Activated CD8-positive, alpha-beta memory T cell treated with anti-CD3 and anti-CD28 coated beads, Interleukin-2, amount 10 ng/mL, durations not matched to agents 7 days and 5 days (primary cell): ENCODE data around the gene ARID4B. TPM values are rescaled to one million over a fixed set of nuclear protein-coding genes. Genes with fewer than 3 reads are reported as not detected.
A peak's percentile ranks its signal among the peaks of the same experiment; 100 is the strongest.
"Not testable (repeated sequence)": the region's sequence is repeated elsewhere in the genome, so short reads cannot be mapped to it uniquely, and the experiment has no call there.

Source experiments
- ATAC-seq: fragments of 150-1000 bp; cut with Tn5 transposase; one replicate; pipeline ENCODE4 v1.10.0; 2021; ENCODE audit warnings: moderate library complexity
- CTCF ChIA-PET: fragments of 350-600 bp; sonication (Branson Sonifier 250); formaldehyde crosslinking; loops from one replicate; lab custom pipeline; 2021; ENCODE audit warnings: antibody characterized with exemption; lab: Charles Lee
- DNase-seq: peaks from one replicate; pipeline ENCODE4 v3.0.0-alpha.2; 2020
- H3K27ac Mint-ChIP-seq: one replicate; pipeline ENCODE4 v1.8.0; 2021; ENCODE audit warnings: mild to moderate bottlenecking, mixed read lengths
- H3K27me3 Mint-ChIP-seq: one replicate; pipeline ENCODE4 v1.8.0; 2021; ENCODE audit warnings: mixed read lengths
- H3K36me3 Mint-ChIP-seq: one replicate; pipeline ENCODE4 v1.8.0; 2021; ENCODE audit warnings: mild to moderate bottlenecking, mixed read lengths
- H3K4me1 Mint-ChIP-seq: one replicate; pipeline ENCODE4 v1.8.0; 2021; ENCODE audit warnings: mixed read lengths
- H3K4me3 Mint-ChIP-seq: one replicate; pipeline ENCODE4 v1.8.0; 2021; ENCODE audit warnings: mild to moderate bottlenecking, moderate library complexity, mixed read lengths
- H3K9me3 Mint-ChIP-seq: one replicate; pipeline ENCODE4 v1.8.0; 2022; ENCODE audit warnings: low read depth, mixed read lengths
- total RNA-seq, 2 experiments: library from RNA; stranded (reverse); gene quantifications; one replicate each; pipeline ENCODE4 v1.2.3, GENCODE V29; 2021

Gene ARID4B
- total RNA-seq, 2 experiments from 2014 or later, result 43.3 to 61.0 TPM

DNA sequence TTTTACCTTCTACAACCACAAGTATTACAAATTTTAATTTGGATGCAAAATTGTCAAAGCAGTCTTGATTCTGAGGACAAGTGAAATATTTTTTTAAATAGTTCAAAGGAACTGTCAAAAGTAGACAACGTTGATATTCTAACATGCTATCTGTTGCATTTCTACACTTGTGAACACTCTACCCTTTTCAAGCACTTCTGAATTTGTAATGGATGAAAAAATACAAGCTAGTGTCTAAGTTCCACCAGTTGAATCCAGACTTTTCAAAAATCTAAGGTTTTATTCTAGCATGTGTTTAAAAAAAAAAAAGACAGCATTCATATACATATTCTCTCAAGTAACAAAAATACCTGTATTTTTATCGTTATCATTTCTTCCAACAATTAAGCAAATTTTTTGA is 2.1 kb downstream of the ARID4B start:
- H3K9me3 Mint-ChIP-seq, result no peaks in the 10 kb centered on the region
- peaks cover 36% of the 10 kb centered on the region for H3K36me3 Mint-ChIP-seq
- H3K27me3 Mint-ChIP-seq, result no peaks in the 10 kb centered on the region
- CTCF ChIA-PET, result interaction anchor here (0.6 to 3.5 kb wide), 6 partner anchors 11 to 845 kb away, joined by 3 to 14 read pairs (median 4); no protein-coding TSS in a partner anchor
- DNase-seq (no peak), ATAC-seq (no peak)
- peaks cover 47% of the 10 kb centered on the region for H3K4me1 Mint-ChIP-seq
- peak overlapping the region; percentile 99 for H3K4me3 Mint-ChIP-seq
- H3K27ac Mint-ChIP-seq, result peak overlapping the region; percentile 98

DNA sequence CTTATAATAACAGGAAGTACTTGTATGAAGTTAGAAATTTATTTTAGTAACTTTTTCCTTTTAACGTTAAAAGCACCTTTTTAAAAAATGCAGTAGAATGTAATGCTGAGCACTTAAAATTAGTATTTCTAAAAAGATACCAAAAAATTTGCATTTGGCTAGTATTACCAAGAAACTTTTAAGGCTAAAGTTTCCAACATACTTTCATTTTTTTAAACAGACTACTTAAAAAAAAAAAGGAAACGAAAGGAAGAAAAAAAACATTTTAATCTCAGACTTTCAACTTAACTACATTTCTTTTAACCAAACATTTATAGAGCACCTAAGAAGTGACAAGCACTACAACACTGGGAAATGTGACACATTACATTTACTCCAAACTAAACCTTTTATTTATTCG is 2.8 kb downstream of the ARID4B start:
- H3K4me3 Mint-ChIP-seq, result peak overlapping the region; percentile 99
- no peaks in the 10 kb centered on the region for H3K27me3 Mint-ChIP-seq
- H3K4me1 Mint-ChIP-seq, result peaks cover 47% of the 10 kb centered on the region
- peak overlapping the region; percentile 98 for H3K27ac Mint-ChIP-seq
- CTCF ChIA-PET, result interaction anchor here (0.6 to 3.5 kb wide), 5 partner anchors 10 to 844 kb away, joined by 3 to 14 read pairs (median 4); no protein-coding TSS in a partner anchor
- peaks cover 39% of the 10 kb centered on the region for H3K36me3 Mint-ChIP-seq
- DNase-seq, result no peak
- ATAC-seq, result no peak
- no peaks in the 10 kb centered on the region for H3K9me3 Mint-ChIP-seq

DNA sequence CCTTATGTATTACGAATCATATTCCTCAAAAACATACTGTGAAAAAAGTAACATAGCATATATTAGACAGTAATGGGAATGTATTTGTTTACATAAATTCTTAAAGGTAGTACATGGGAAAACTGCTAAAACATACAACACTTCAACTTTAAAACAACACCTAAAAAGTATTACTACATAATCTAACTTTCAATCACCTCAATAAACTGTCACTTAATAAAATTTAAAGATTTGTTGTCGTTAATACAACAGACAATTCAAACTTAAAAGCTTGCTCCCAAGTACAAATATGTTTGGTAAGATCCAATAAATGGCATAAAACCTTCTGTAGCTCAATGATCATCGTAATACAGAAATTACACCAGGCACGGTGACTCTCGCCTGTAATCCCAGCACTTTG is 3.7 kb downstream of the ARID4B start:
- Mint-ChIP-seq H3K9me3 (no peaks in the 10 kb centered on the region), H3K36me3 (peaks cover 41% of the 10 kb centered on the region), H3K4me3 (peak overlapping the region; percentile 99), H3K4me1 (peaks cover 52% of the 10 kb centered on the region), H3K27me3 (no peaks in the 10 kb centered on the region), H3K27ac (no peak overlapping the region)
- ATAC-seq, result no peak
- CTCF ChIA-PET, result interaction anchor here (3.5 kb wide), 1 partner anchor 92 kb away, joined by 14 read pairs; no protein-coding TSS in a partner anchor
- no peak for DNase-seq

GRCh38 chr1:235320521-235321179 is 7.3 kb downstream of the ARID4B start:
- Mint-ChIP-seq H3K36me3 (peaks cover 44% of the 10 kb centered on the region), H3K27me3 (no peaks in the 10 kb centered on the region), H3K4me1 (peaks cover 66% of the 10 kb centered on the region), H3K4me3 (no peak overlapping the region), H3K27ac (peak overlapping the region; percentile 44), H3K9me3 (no peaks in the 10 kb centered on the region)
- CTCF ChIA-PET, result interaction anchor here (1.7 to 2.2 kb wide), 2 partner anchors 11 to 13 kb away, joined by 4 to 5 read pairs; no protein-coding TSS in a partner anchor
- DNase-seq (no peak), ATAC-seq (peak; percentile 18)

GRCh38 chr1:235319255-235319654 is 8.7 kb downstream of the ARID4B start:
- Mint-ChIP-seq H3K4me3 (no peak overlapping the region), H3K27ac (no peak overlapping the region), H3K36me3 (peaks cover 37% of the 10 kb centered on the region), H3K9me3 (no peaks in the 10 kb centered on the region), H3K27me3 (no peaks in the 10 kb centered on the region), H3K4me1 (peaks cover 65% of the 10 kb centered on the region)
- ATAC-seq (no peak), DNase-seq (no peak)
- CTCF ChIA-PET, result interaction anchor here (2.2 kb wide), 1 partner anchor 12 kb away, joined by 4 read pairs; no protein-coding TSS in a partner anchor

- Mint-ChIP-seq H3K4me1 (peaks cover 70% of the 10 kb centered on the region), H3K27me3 (no peaks in the 10 kb centered on the region), H3K4me3 (no peak overlapping the region), H3K36me3 (peaks cover 30% of the 10 kb centered on the region), H3K27ac (no peak overlapping the region), H3K9me3 (no peaks in the 10 kb centered on the region)
- ATAC-seq (peak; percentile 24), DNase-seq (no peak)
- CTCF ChIA-PET, result no interaction called here
Measured at GRCh38 chr1:235317168-235317567, 10.8 kb downstream of the ARID4B start.

DNA sequence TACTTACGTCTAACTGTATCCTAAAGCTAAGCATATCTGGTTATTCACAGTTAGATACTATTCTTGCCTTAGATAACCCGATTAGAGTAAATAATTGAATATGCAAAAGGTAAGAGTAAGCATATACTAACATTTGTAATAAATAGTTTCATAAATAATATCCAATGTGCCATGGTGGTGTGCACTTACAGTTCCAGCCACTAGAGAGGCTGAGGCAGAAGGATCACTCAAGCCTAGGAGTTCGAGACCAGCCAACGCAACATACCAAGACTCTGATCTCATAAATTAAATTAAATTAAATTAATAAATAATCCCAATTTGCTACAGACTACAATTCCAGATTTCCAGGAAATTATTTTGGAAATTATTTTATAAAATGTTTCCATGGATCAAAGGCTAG is 12.2 kb downstream of the ARID4B start:
- peaks cover 32% of the 10 kb centered on the region for H3K36me3 Mint-ChIP-seq
- H3K4me3 Mint-ChIP-seq, result no peak overlapping the region
- no peak for ATAC-seq
- no peak for DNase-seq
- no peaks in the 10 kb centered on the region for H3K9me3 Mint-ChIP-seq
- no peak overlapping the region for H3K27ac Mint-ChIP-seq
- no peaks in the 10 kb centered on the region for H3K27me3 Mint-ChIP-seq
- CTCF ChIA-PET, result interaction anchor here (2.7 kb wide), 1 partner anchor 10 kb away, joined by 9 read pairs; no protein-coding TSS in a partner anchor
- peaks cover 70% of the 10 kb centered on the region for H3K4me1 Mint-ChIP-seq

GRCh38 chr1:235315173-235315572 is 12.8 kb downstream of the ARID4B start:
- Mint-ChIP-seq H3K27ac (no peak overlapping the region), H3K27me3 (no peaks in the 10 kb centered on the region), H3K9me3 (no peaks in the 10 kb centered on the region), H3K36me3 (peaks cover 30% of the 10 kb centered on the region), H3K4me3 (no peak overlapping the region), H3K4me1 (peaks cover 70% of the 10 kb centered on the region)
- ATAC-seq (no peak), DNase-seq (no peak)
- CTCF ChIA-PET, result interaction anchor here (2.1 to 2.7 kb wide), 2 partner anchors 10 to 11 kb away, joined by 5 to 9 read pairs; no protein-coding TSS in a partner anchor

- Mint-ChIP-seq H3K4me1 (peaks cover 64% of the 10 kb centered on the region), H3K27me3 (no peaks in the 10 kb centered on the region), H3K4me3 (peak overlapping the region; percentile 50), H3K9me3 (no peaks in the 10 kb centered on the region), H3K27ac (peak overlapping the region; percentile 76), H3K36me3 (peaks cover 28% of the 10 kb centered on the region)
- CTCF ChIA-PET, result interaction anchor here (1.9 to 2.7 kb wide), 3 partner anchors 9 to 102 kb away, joined by 5 to 9 read pairs (median 7); no protein-coding TSS in a partner anchor
- ATAC-seq (no peak), DNase-seq (no peak)
Measured at GRCh38 chr1:235313931-235314678, 13.9 kb downstream of the ARID4B start.

- Mint-ChIP-seq H3K9me3 (no peaks in the 10 kb centered on the region), H3K36me3 (peaks cover 19% of the 10 kb centered on the region), H3K27ac (peak overlapping the region; percentile 76), H3K4me3 (no peak overlapping the region), H3K27me3 (no peaks in the 10 kb centered on the region), H3K4me1 (peaks cover 56% of the 10 kb centered on the region)
- DNase-seq, result no peak
- CTCF ChIA-PET, result interaction anchor here (1.6 to 2.7 kb wide), 4 partner anchors 8 to 102 kb away, joined by 3 to 9 read pairs (median 6); no protein-coding TSS in a partner anchor
- peak; percentile 31 for ATAC-seq
Measured at GRCh38 chr1:235313262-235313661, 14.7 kb downstream of the ARID4B start.

DNA sequence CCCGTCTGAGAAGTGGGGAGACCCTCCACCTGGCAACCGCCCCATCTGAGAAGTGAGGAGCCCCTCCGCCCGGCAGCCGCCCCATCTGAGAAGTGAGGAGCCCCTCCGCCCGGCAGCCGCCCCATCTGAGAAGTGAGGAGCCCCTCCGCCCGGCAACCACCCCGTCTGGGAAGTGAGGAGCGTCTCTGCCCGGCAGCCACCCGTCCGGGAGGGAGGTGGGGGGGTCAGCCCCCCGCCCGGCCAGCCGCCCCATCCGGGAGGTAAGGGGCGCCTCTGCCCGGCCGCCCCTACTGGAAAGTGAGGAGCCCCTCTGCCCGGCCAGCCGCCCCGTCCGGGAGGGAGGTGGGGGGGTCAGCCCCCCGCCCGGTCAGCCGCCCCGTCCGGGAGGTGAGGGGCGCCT is 18.8 kb downstream of the ARID4B start:
- peaks cover 27% of the 10 kb centered on the region for H3K36me3 Mint-ChIP-seq
- H3K4me3 Mint-ChIP-seq, ATAC-seq, CTCF ChIA-PET, DNase-seq, H3K27ac Mint-ChIP-seq, H3K27me3 Mint-ChIP-seq, H3K9me3 Mint-ChIP-seq: not testable (repeated sequence)
- H3K4me1 Mint-ChIP-seq, result peaks cover 57% of the 10 kb centered on the region

- no peak for ATAC-seq
- no peak for DNase-seq
- Mint-ChIP-seq H3K27me3 (no peaks in the 10 kb centered on the region), H3K36me3 (peaks cover 24% of the 10 kb centered on the region), H3K4me3 (no peak overlapping the region), H3K27ac (peak overlapping the region; percentile 6), H3K4me1 (peaks cover 46% of the 10 kb centered on the region), H3K9me3 (no peaks in the 10 kb centered on the region)
- CTCF ChIA-PET, result interaction anchor here (1.0 to 1.4 kb wide), 2 partner anchors 14 to 108 kb away, joined by 3 to 5 read pairs; no protein-coding TSS in a partner anchor
Measured at GRCh38 chr1:235307158-235308124, 20.5 kb downstream of the ARID4B start.
